WERI-Rb-1 (cell line): Measurements from ENCODE around the gene ERCC1.

ENCODE experiments used
- DNase-seq: peaks from one replicate; pipeline ENCODE4 v3.0.0-alpha.2; 2020
- H3K27ac ChIP-seq: fragments of 250-450 bp; sonication (Bioruptor Pico); 2 replicates; pipeline ENCODE4 v1.5.1; 2020; ENCODE audit warnings: mild to moderate bottlenecking, moderate library complexity
- H3K27me3 ChIP-seq: fragments of 250-450 bp; sonication (Bioruptor Pico); 2 replicates; pipeline ENCODE4 v1.5.1; 2021; ENCODE audit warnings: mild to moderate bottlenecking, low read depth, moderate library complexity; ENCODE audit not compliant: insufficient read depth, severe bottlenecking
- H3K36me3 ChIP-seq: fragments of 250-450 bp; sonication (Bioruptor Pico); 2 replicates; pipeline ENCODE4 v1.5.1; 2020; ENCODE audit warnings: mild to moderate bottlenecking, moderate library complexity
- H3K4me3 ChIP-seq: 2 replicates; pipeline ENCODE4 v1.5.1; 2011; ENCODE audit warnings: low read depth, mild to moderate bottlenecking, control low read depth, low read length
- H3K9me3 ChIP-seq: fragments of 250-450 bp; sonication (Bioruptor Pico); 2 replicates; pipeline ENCODE4 v1.5.1; 2021; ENCODE audit warnings: mild to moderate bottlenecking, moderate library complexity; ENCODE audit not compliant: severe bottlenecking
- CTCF ChIP-seq: IDR thresholded peaks from 2 replicates; pipeline ENCODE4 v1.5.1; 2011; ENCODE audit warnings: low read depth, mild to moderate bottlenecking, control low read depth, inconsistent platforms, low read length

ERCC1 gene

GRCh38 chr19:45460807-45461347 is 37.2 kb upstream of the ERCC1 start:
- DNase-seq, result no peak

GRCh38 chr19:45457776-45458175 is 34.1 kb upstream of the ERCC1 start:
- H3K4me3 ChIP-seq, result no peak overlapping the region

More at GRCh38 chr19:45460807-45461347, 37.2 kb upstream of the ERCC1 start:
- no peaks in the 10 kb centered on the region for H3K36me3 ChIP-seq
- H3K4me3 ChIP-seq, result no peak overlapping the region
- H3K9me3 ChIP-seq, result no peaks in the 10 kb centered on the region
- no peak overlapping the region for H3K27ac ChIP-seq
- TF ChIP-seq CTCF, result no peak
- no peaks in the 10 kb centered on the region for H3K27me3 ChIP-seq

GRCh38 chr19:45456500-45456815 is 32.7 kb upstream of the ERCC1 start:
- H3K27ac ChIP-seq, result no peak overlapping the region
- H3K9me3 ChIP-seq, result no peaks in the 10 kb centered on the region
- TF ChIP-seq CTCF, result no peak
- DNase-seq, result no peak
- no peak overlapping the region for H3K4me3 ChIP-seq
- H3K27me3 ChIP-seq, result no peaks in the 10 kb centered on the region
- no peaks in the 10 kb centered on the region for H3K36me3 ChIP-seq

More at GRCh38 chr19:45457776-45458175, 34.1 kb upstream of the ERCC1 start:
- TF ChIP-seq CTCF, result no peak
- no peaks in the 10 kb centered on the region for H3K27me3 ChIP-seq
- no peak for DNase-seq
- H3K27ac ChIP-seq, result no peak overlapping the region
- no peaks in the 10 kb centered on the region for H3K36me3 ChIP-seq
- H3K9me3 ChIP-seq, result no peaks in the 10 kb centered on the region

- Histone ChIP-seq H3K27me3 (no peaks in the 10 kb centered on the region), H3K27ac (peak overlapping the region; percentile 47), H3K36me3 (no peaks in the 10 kb centered on the region), H3K4me3 (no peak overlapping the region), H3K9me3 (no peaks in the 10 kb centered on the region)
- DNase-seq, result peak; percentile 54
- no peak for TF ChIP-seq CTCF
Observed at GRCh38 chr19:45455707-45456499, 32.2 kb upstream of the ERCC1 start.

GRCh38 chr19:45451850-45452387 is 28.2 kb upstream of the ERCC1 start:
- no peak overlapping the region for H3K27ac ChIP-seq
- no peaks in the 10 kb centered on the region for H3K36me3 ChIP-seq
- no peaks in the 10 kb centered on the region for H3K27me3 ChIP-seq
- H3K4me3 ChIP-seq, result no peak overlapping the region
- H3K9me3 ChIP-seq, result no peaks in the 10 kb centered on the region
- no peak for TF ChIP-seq CTCF
- DNase-seq, result no peak
